Activated B cell treated with CpG ODN at 0.5 μM for 24 hours (primary cell): ENCODE results near the gene CD244. TPM values are rescaled to one million over a fixed set of nuclear protein-coding genes. Genes with fewer than 3 reads are reported as not detected.

Experiments
- ATAC-seq: fragments of 200-7000 bp; cut with Tn5 transposase; one replicate; pipeline ENCODE4 v1.10.0; 2021; ENCODE audit warnings: low read depth, mild to moderate bottlenecking, moderate library complexity
- CTCF ChIA-PET: fragments of 350-600 bp; sonication (Branson Sonifier 250); formaldehyde crosslinking; loops from one replicate; lab custom pipeline; 2021; ENCODE audit warnings: antibody characterized with exemption; lab: Charles Lee
- POLR2A ChIA-PET: fragments of 350-600 bp; sonication (Branson Sonifier 250); formaldehyde crosslinking; loops from one replicate; lab custom pipeline; 2021; ENCODE audit warnings: antibody characterized with exemption; lab: Charles Lee
- DNase-seq: peaks from one replicate; pipeline ENCODE4 v3.0.0; 2022
- H3K27ac Mint-ChIP-seq: one replicate; pipeline ENCODE4 v1.8.0; 2020; ENCODE audit warnings: mixed read lengths
- H3K27me3 Mint-ChIP-seq: one replicate; pipeline ENCODE4 v1.8.0; 2021; ENCODE audit warnings: mixed read lengths
- H3K36me3 Mint-ChIP-seq: one replicate; pipeline ENCODE4 v1.8.0; 2021; ENCODE audit warnings: low read depth, mixed read lengths
- H3K4me1 Mint-ChIP-seq: one replicate; pipeline ENCODE4 v1.8.0; 2021; ENCODE audit warnings: mixed read lengths
- H3K4me3 Mint-ChIP-seq: one replicate; pipeline ENCODE4 v1.8.0; 2020; ENCODE audit warnings: mild to moderate bottlenecking, mixed read lengths
- H3K9me3 Mint-ChIP-seq: one replicate; pipeline ENCODE4 v1.8.0; 2020; ENCODE audit warnings: mixed read lengths
- CTCF ChIP-seq: fragments of 200-600 bp; IDR thresholded peaks from one replicate; pipeline ENCODE4 v1.8.0; 2022; ENCODE audit warnings: antibody characterized with exemption, mild to moderate bottlenecking
- intact Hi-C: fragments of 100-400 bp; cut with micrococcal nuclease; formaldehyde crosslinking; loops from one replicate; pipeline ENCODE4 v1.15.1; 2024
- total RNA-seq: library from RNA; stranded (reverse); gene quantifications from 2 replicates; pipeline ENCODE4 v1.2.3, GENCODE V29; 2022

CD244 gene
- total RNA-seq, 1 donor from 2014 or later, result not detected

- no peak for ATAC-seq
- CTCF ChIA-PET, result no interaction called here
Measured at GRCh38 chr1:160855181-160855981, 7.3 kb downstream of the CD244 start.

GRCh38 chr1:160853754-160854153 lies 8.9 kb downstream of the CD244 start:
- POLR2A ChIA-PET, result no interaction called here
- ATAC-seq, result no peak

More at GRCh38 chr1:160855181-160855981, 7.3 kb downstream of the CD244 start:
- no peak overlapping the region for H3K4me3 Mint-ChIP-seq
- H3K9me3 Mint-ChIP-seq, result no peaks in the 10 kb centered on the region
- no peak for DNase-seq
- H3K36me3 Mint-ChIP-seq, result no peaks in the 10 kb centered on the region
- no peak overlapping the region for H3K27ac Mint-ChIP-seq
- no peak for TF ChIP-seq CTCF
- POLR2A ChIA-PET, result no interaction called here
- intact Hi-C loops, result no loop called here
- H3K4me1 Mint-ChIP-seq, result no peaks in the 10 kb centered on the region
- no peaks in the 10 kb centered on the region for H3K27me3 Mint-ChIP-seq

GRCh38 chr1:160853014-160853413 lies 9.7 kb downstream of the CD244 start:
- Mint-ChIP-seq H3K27ac (no peak overlapping the region), H3K4me1 (no peaks in the 10 kb centered on the region), H3K36me3 (no peaks in the 10 kb centered on the region), H3K27me3 (no peaks in the 10 kb centered on the region), H3K4me3 (no peak overlapping the region), H3K9me3 (no peaks in the 10 kb centered on the region)
- TF ChIP-seq CTCF, result no peak
- DNase-seq (no peak), ATAC-seq (no peak)
- intact Hi-C loops, result no loop called here
- ChIA-PET POLR2A (no interaction called here), CTCF (no interaction called here)

More at GRCh38 chr1:160853754-160854153, 8.9 kb downstream of the CD244 start:
- Mint-ChIP-seq H3K27me3 (no peaks in the 10 kb centered on the region), H3K4me3 (no peak overlapping the region), H3K27ac (no peak overlapping the region), H3K4me1 (no peaks in the 10 kb centered on the region), H3K36me3 (no peaks in the 10 kb centered on the region), H3K9me3 (no peaks in the 10 kb centered on the region)
- no peak for TF ChIP-seq CTCF
- intact Hi-C loops, result no loop called here
- CTCF ChIA-PET, result no interaction called here
- no peak for DNase-seq

- POLR2A ChIA-PET, result no interaction called here
- CTCF ChIA-PET, result interaction anchor here (1.3 kb wide), 1 partner anchor 101 kb away, joined by 5 read pairs; no protein-coding TSS in a partner anchor
- Mint-ChIP-seq H3K36me3 (no peaks in the 10 kb centered on the region), H3K4me1 (no peaks in the 10 kb centered on the region), H3K9me3 (no peaks in the 10 kb centered on the region), H3K27me3 (no peaks in the 10 kb centered on the region), H3K27ac (no peak overlapping the region), H3K4me3 (no peak overlapping the region)
- intact Hi-C loops, result no loop called here
- ATAC-seq, result no peak
- TF ChIP-seq CTCF, result no peak
- DNase-seq, result no peak
Measured at GRCh38 chr1:160850993-160851392, 11.7 kb downstream of the CD244 start.

- POLR2A ChIA-PET, result no interaction called here
Measured at GRCh38 chr1:160850541-160850940, 12.1 kb downstream of the CD244 start.

More at GRCh38 chr1:160850541-160850940, 12.1 kb downstream of the CD244 start:
- no peaks in the 10 kb centered on the region for H3K4me1 Mint-ChIP-seq
- no peaks in the 10 kb centered on the region for H3K27me3 Mint-ChIP-seq
- H3K27ac Mint-ChIP-seq, result no peak overlapping the region
- ATAC-seq, result no peak
- H3K9me3 Mint-ChIP-seq, result no peaks in the 10 kb centered on the region
- CTCF ChIA-PET, result interaction anchor here (1.3 kb wide), 1 partner anchor 101 kb away, joined by 5 read pairs; no protein-coding TSS in a partner anchor
- intact Hi-C loops, result no loop called here
- H3K4me3 Mint-ChIP-seq, result no peak overlapping the region
- no peaks in the 10 kb centered on the region for H3K36me3 Mint-ChIP-seq
- no peak for TF ChIP-seq CTCF
- no peak for DNase-seq
